ENCODE measurements around the gene PPP1R11.
A peak's percentile ranks its signal among the peaks of the same experiment; 100 is the strongest.

PPP1R11 gene

DNA sequence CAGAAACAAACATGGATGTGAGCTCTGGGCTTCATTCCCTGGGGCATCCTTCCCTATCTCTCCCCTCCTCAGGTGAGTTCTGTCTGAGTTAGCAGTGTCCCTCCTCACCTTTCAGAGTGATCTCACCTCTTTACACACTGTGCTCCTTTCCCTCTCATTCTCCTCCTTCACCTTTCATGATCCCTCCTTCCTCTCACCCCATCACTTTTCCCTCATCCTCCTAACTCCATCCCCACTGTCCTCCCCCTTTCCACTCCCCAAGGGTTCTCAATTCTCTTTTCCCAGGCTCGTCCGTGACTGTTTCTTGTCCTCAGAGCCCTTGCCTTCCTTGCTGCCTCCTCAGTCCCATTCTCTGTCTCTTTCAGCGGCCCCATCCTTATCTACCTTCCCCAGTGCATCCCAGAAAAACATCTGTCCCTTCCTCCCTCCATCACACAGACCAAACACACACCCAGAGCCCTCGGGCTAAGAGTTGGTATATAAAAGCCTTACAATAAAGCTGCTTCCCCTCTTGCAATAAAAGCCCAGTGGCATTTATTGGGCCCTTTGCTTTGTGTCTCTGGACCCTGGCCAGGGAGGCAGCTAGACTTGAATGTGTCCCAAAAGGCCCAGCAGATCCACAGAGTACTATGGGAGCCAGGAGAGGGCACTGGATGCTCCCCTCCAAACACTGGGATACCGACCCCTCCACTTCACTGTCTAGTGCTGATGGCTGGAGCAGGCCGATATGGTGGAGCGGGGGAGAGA, 6.7 kb downstream of the PPP1R11 start:
- Mint-ChIP-seq H3K27ac (no peak overlapping the region), H3K27me3 (peaks cover 37% of the 10 kb centered on the region), H3K9me3 (ENCODE audit: low read depth) (no peaks in the 10 kb centered on the region), H3K4me1 (ENCODE audit: low read depth) (peaks cover 65% of the 10 kb centered on the region), H3K4me3 (peak overlapping the region; percentile 65), H3K36me3 (peaks cover 23% of the 10 kb centered on the region)

DNA sequence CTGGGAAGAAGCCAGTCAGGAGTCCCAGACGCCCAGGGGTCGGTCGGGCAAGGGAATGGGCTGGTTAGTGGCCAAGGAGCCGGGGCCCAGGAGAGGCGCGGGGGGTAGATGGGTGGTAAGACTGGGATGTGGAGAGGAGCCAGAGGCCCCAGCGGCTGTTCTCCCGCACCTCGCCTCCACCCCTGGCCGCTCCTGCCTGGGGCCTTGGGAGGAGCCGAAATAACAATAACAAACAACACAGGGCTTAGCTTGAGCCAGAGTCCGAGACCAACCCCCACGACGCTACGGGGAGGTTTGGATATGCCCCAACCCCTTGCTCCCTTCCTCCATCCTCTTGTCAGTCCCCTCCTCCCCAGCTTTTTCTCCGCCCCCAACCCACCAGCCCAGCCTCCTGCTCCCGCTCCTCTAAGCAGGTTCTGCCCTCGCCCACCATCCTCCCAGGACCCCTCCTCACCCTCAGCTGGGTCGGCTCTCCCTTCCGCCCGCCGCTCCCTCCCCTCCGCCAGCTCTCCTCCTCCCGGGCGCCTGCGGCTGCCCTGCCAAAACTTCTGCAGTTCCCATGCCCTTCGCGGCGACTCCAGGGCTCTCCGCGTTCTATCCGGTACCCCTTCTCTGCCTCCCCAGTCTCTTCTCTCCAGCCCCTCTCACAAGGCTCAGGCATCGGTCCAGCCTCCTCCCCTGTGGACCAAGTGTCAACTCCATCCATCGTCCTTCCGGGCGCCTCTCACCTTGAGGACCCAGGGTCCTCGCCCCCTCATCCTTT, 7.5 kb downstream of the PPP1R11 start:
- Mint-ChIP-seq H3K27ac (no peak overlapping the region), H3K4me3 (peak overlapping the region; percentile 77), H3K4me1 (ENCODE audit: low read depth) (peaks cover 59% of the 10 kb centered on the region), H3K9me3 (ENCODE audit: low read depth) (no peaks in the 10 kb centered on the region), H3K36me3 (peaks cover 23% of the 10 kb centered on the region), H3K27me3 (peaks cover 40% of the 10 kb centered on the region)

DNA sequence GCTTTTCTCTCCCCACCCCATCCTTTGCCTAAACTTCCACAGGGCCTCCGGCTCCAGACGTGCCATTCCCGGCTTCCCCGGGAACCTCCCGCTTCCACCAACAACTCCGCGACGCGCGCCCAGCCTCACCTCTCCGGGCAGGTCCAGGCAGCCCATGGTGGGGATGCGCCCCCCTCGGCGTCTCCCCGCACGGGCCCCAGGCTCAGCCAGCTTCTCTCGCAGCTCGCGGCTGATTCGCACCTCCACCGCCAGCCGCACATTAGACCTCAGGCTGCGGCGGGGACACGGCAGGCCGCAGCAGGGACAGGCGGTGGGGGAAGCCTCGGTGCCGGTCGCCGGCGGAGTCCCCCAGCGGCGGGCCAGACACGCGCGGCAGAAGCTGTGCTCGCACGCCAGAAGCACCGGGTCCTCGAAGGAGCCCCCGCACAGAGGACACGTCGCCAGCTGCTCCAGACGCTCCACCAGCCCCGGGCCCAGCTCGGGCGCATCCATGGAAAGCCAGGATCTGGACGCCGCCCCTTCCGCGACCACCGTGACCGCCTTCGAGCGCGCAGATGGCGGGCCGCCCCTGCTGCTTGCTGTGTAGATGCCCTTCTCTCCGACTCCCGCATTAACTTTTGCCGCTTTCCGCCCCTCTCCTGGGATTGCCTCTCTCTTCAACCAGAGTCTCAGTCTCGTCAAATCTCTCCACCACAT, 8.2 kb downstream of the PPP1R11 start, which contains the start of gene RNF39:
RNF39 (minus strand) TSS at position 676 of the 696 bp plus-strand sequence; CDS start at position 492, 184 bp downstream.
- no peaks in the 10 kb centered on the region for H3K9me3 Mint-ChIP-seq (ENCODE audit: low read depth)
- peaks cover 53% of the 10 kb centered on the region for H3K4me1 Mint-ChIP-seq (ENCODE audit: low read depth)
- peak within 1 kb of the TSS; percentile 77 for H3K4me3 Mint-ChIP-seq
- peaks cover 38% of the 10 kb centered on the region for H3K27me3 Mint-ChIP-seq
- no peak within 1 kb of the TSS for H3K27ac Mint-ChIP-seq
- peaks cover 17% of the 10 kb centered on the region for H3K36me3 Mint-ChIP-seq

DNA sequence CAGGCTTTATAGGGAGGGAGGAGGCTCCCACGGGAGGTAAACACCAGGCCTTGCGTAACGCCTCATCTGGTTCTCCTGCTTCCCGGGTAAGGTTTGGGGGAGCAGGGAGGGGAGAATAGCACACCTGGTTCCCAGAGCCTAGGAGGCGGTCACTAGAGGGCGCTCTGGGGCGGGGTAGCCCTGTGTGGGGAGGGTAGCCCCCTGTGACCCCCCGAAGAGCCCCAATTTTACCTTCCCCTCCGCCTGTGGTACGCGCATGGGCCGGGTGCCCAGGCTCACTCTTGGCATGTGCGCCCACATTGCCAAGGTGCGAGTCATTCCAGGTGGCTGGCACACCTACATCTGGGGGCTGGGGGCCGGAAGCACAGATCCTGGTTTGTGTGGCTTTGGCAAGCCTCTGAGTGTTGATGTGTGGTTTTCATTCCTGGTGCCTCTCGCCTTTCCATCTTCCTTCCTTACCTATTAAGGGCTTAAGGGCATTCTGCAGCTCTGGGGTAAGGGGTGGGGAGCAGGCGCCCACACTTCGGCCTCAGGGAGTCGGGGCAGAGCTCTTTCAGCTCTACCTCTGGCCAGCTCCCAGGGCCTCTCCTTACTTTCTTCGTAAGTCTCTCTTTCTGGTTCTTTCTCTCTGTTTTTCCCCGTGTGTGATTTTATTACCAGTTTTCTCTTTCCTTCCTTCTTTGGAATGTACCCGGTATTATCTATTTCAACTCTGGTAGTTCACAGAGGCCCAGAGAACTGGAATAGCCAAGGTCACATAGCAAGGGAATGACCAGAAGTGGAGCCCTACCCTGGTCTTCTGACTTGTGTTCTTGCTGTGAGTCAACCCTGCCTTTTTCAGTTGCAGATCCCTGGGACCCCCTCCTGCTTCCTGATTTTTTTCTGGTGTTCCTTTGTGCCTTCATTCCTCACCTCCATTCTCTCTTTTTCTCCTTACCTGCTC, 9.1 kb downstream of the PPP1R11 start:
- H3K4me1 Mint-ChIP-seq (ENCODE audit: low read depth) = peaks cover 48% of the 10 kb centered on the region
- H3K27ac Mint-ChIP-seq = no peak overlapping the region
- peaks cover 12% of the 10 kb centered on the region for H3K36me3 Mint-ChIP-seq
- no peaks in the 10 kb centered on the region for H3K9me3 Mint-ChIP-seq (ENCODE audit: low read depth)
- peaks cover 35% of the 10 kb centered on the region for H3K27me3 Mint-ChIP-seq
- H3K4me3 Mint-ChIP-seq = peak overlapping the region; percentile 77

DNA sequence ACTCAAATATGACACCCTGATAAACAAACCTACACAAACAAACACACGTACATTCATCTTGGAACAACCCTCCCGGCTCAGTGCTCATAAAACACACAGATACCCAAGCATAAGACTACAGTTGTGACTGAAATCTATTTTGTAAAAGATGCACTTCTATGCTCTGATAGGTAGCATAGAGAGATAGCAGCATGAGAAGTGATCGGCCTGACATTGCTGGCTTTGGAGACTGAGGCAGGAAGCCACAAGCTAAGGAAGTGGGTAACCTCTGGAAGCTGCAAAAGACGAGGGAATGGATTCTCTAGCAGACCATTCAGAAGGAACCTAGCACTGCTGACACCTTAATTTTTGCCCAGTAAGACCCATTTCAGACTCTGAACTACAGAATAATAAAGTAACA, 10.2 kb downstream of the PPP1R11 start:
- Mint-ChIP-seq H3K27me3 (peaks cover 29% of the 10 kb centered on the region), H3K27ac (no peak overlapping the region), H3K9me3 (ENCODE audit: low read depth) (no peaks in the 10 kb centered on the region), H3K4me3 (no peak overlapping the region), H3K36me3 (peaks cover 6% of the 10 kb centered on the region), H3K4me1 (ENCODE audit: low read depth) (peaks cover 42% of the 10 kb centered on the region)

DNA sequence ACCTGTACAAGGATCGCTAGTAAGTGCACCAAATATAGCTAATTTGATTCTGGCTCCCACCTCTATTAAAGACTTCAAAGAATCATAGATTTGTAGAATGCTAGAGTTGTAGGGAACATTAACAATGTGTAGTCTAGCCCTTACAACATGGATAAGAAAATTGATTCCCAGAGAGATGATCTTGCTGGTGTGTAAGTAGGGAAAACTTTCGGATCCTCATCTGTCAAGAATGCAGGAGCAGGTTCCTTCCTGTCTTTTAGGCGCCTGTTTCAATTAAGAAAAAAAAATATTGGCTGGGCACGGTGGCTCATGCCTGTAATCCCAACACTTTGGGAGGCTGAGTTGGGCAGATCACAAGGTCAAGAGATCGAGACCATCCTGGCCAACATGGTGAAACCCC, 20.9 kb downstream of the PPP1R11 start:
- no peaks in the 10 kb centered on the region for H3K9me3 Mint-ChIP-seq (ENCODE audit: low read depth)
- H3K4me3 Mint-ChIP-seq = no peak overlapping the region
- no peaks in the 10 kb centered on the region for H3K4me1 Mint-ChIP-seq (ENCODE audit: low read depth)
- H3K36me3 Mint-ChIP-seq = peaks cover 3% of the 10 kb centered on the region
- no peak overlapping the region for H3K27ac Mint-ChIP-seq
- H3K27me3 Mint-ChIP-seq = peaks cover 30% of the 10 kb centered on the region

DNA sequence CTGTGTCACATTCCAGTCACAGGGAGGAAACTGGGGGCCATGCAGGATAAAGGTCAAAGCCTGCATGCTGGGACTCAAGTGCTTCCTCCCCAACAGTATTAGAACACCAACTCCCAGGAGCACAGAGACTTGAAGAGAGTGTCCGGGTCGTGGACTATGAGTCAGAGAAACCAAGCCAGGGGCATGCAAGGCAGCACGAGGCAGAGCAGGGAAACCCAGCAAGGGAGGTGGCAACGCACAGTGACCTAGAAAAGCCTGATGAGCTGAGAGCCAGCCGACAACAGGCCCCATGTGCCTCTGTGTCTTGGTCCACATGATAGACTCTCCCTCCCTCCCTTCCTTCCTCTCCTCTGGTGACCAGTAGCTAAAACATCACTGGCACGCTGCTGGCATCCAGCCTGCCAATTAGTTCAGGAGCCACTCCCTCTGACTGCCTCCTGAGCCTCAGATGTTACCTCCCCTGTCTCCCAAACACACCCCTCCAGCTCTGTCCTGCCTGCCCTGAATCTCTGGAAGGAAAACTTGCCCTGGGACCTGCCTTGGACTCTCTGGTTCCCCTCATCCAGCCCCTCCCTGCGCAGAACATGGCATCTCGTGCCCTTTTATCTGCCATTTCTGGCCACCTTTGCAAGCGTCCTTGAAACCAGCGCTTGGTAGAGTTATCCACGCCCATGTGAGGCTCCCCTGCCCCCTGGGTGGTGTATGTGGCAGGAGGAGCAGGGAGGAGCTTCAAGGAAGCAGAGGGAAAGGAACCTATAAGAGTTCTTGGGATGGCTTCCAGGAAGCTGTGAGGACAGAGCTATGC, 24.8 kb downstream of the PPP1R11 start:
- H3K4me3 Mint-ChIP-seq = no peak overlapping the region
- peaks cover 3% of the 10 kb centered on the region for H3K36me3 Mint-ChIP-seq
- no peak overlapping the region for H3K27ac Mint-ChIP-seq
- peaks cover 35% of the 10 kb centered on the region for H3K27me3 Mint-ChIP-seq
- H3K4me1 Mint-ChIP-seq (ENCODE audit: low read depth) = no peaks in the 10 kb centered on the region
- no peaks in the 10 kb centered on the region for H3K9me3 Mint-ChIP-seq (ENCODE audit: low read depth)

DNA sequence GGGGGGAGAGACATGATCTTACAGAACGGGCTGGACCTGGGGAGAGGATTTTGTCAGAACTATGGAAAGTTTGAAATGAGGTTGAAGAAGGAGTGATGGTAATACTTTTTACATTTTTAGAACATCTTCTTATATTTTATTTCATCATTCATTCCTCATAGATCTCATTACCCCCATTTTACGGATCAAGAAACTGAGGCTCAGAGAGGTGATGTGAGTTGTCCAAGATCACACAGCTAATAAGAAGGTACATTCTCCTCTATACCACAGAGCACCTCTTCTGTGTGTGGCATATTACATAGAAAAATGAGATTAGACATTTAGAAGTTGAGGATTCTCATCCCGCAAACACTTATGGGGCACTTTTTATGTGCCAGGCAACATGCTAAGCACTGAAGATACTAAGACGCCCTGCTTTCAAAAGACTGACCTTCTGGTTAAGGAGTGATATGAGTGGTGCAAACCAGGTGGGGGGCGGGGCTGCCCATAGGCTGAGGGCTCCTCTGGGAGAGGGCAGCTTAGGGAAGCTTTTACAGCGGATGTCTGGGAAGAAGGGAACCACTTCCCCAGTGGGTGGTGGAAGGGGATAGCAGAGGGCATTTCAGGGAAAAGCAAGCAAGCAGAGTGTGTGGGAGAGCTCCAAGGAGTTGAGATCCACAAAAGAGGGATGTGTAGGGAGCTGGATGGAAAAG, 26.0 kb downstream of the PPP1R11 start:
- Mint-ChIP-seq H3K27ac (no peak overlapping the region), H3K27me3 (peaks cover 29% of the 10 kb centered on the region), H3K4me1 (ENCODE audit: low read depth) (peaks cover 10% of the 10 kb centered on the region), H3K4me3 (no peak overlapping the region), H3K9me3 (ENCODE audit: low read depth) (no peaks in the 10 kb centered on the region), H3K36me3 (peaks cover 3% of the 10 kb centered on the region)

DNA sequence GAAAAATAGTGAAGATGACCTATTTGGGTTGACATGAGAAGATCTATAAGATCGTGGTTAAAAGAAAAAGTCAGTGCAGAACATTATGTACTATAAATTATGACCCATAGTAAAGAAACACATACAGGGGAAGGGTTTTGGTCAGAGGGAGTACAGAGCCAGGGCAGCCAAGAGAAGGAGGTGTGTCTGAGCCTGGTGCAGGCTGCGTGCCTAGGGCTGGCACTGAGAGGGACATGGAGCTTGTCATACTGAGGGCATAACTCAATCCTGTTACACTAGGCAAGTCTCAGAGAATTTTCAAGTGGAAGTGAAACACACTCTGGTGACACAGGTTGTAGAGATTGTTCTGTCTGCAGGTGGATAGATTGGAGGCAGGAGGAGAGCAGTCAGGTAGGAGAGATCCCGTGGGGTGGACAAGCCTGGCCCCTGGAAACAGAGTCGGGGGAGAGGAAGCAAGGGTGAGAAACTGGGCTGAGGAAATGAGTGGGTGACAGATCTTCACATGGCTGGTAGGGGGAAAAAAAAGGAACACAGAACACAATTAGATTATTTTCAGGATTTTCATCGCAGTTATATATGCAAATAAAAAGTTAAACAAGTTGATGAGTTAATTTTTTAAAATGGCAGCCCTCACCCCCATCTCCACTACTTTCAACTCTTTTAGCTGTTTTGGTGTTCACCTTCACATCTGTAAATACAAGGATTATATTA, 27.1 kb downstream of the PPP1R11 start:
- Mint-ChIP-seq H3K9me3 (ENCODE audit: low read depth) (no peaks in the 10 kb centered on the region), H3K4me3 (no peak overlapping the region), H3K27me3 (peaks cover 28% of the 10 kb centered on the region), H3K4me1 (ENCODE audit: low read depth) (peaks cover 19% of the 10 kb centered on the region), H3K36me3 (peaks cover under 1% of the 10 kb centered on the region), H3K27ac (no peak overlapping the region)

DNA sequence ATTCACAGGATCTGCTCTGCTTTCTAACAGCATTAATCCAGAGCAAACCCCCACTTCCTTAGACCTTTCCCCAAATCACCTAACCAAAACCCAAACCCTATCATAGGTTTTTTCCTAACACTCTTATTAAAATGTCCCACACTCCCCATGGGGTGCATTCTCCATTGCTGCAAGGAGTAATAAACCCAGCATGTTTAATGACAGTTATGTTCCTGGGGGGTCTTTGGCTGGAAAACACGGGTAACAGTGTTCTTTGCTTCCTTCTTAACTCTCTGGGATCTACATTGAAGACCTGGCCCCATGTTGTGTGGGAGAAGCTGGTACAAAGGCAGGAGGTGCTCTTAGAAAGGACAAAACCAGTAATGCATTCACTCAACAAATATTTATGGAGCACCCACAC, 29.8 kb downstream of the PPP1R11 start:
- no peak overlapping the region for H3K4me3 Mint-ChIP-seq
- peaks cover 42% of the 10 kb centered on the region for H3K4me1 Mint-ChIP-seq (ENCODE audit: low read depth)
- H3K36me3 Mint-ChIP-seq = no peaks in the 10 kb centered on the region
- H3K27ac Mint-ChIP-seq = no peak overlapping the region
- H3K9me3 Mint-ChIP-seq (ENCODE audit: low read depth) = no peaks in the 10 kb centered on the region
- H3K27me3 Mint-ChIP-seq = peaks cover 26% of the 10 kb centered on the region

DNA sequence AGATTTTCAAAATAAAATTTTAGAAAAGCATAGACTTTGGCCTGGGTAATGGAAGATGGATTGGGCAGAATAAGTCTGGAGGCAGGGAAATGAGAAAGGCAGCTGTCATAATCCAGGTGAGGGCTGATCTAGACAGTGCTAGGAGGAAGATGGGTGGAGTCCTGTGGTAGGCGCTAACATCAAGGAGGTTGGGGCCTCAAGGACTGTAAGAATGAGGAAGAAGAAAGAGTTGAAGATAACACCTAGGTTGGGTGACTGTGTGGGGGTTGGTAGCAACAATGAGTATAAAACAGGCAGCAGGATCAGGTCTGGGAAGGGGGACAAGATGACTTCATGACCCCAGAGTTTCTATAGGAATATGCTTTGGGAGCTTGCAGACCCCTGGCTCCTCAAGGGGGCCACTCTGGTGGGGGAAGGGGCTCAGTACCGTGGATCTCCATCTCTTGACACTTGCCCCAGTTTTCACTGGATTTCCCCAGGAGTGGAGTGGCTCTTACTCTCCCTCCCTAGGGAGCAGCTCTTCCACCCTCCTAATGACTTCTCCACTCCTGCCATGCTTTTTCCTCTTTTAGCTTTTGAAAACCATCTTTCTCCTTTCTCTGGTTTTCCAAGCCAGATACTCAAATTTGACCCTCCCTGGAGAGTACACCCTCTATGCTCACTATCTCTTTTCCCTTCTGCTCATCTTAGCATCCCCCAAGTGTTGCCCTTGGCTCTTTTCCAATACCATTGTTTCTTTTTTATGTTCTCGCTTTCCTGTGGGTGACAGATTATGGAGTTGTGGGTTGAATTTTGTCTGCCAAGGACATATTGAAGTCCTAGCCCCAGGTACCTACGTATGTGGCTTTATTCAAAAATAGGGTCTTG, 31.1 kb downstream of the PPP1R11 start:
- Mint-ChIP-seq H3K27ac (no peak overlapping the region), H3K36me3 (no peaks in the 10 kb centered on the region), H3K27me3 (peaks cover 24% of the 10 kb centered on the region), H3K4me3 (no peak overlapping the region), H3K4me1 (ENCODE audit: low read depth) (peaks cover 51% of the 10 kb centered on the region), H3K9me3 (ENCODE audit: low read depth) (no peaks in the 10 kb centered on the region)

DNA sequence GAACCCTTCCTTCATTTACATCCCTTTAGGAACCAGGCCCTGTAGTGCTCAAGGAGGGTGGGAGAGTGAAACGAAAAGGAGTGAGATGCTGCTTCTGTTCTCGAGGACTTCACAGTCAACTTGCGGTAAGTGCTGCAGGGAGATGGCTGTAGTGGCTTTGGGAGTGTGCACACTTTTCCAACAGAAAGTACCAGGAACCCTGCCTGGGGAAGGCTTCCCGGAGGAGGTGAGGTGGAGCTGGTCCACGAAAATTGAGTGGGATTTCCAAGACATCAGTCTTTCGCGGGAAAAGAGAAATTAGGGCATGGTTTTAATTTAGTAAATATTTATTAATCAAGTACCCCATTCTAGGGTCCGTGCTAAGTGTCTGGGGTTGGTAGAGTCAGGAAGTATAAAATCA, 33.2 kb downstream of the PPP1R11 start:
- peaks cover 28% of the 10 kb centered on the region for H3K27me3 Mint-ChIP-seq
- peak overlapping the region; percentile 78 for H3K4me3 Mint-ChIP-seq

More for the DNA sequence above, 33.2 kb downstream of the PPP1R11 start:
- Mint-ChIP-seq H3K36me3 (no peaks in the 10 kb centered on the region), H3K4me1 (ENCODE audit: low read depth) (peaks cover 57% of the 10 kb centered on the region), H3K9me3 (ENCODE audit: low read depth) (no peaks in the 10 kb centered on the region), H3K27ac (no peak overlapping the region)
